Renal cortical epithelial cell (primary cell): Measurements from ENCODE around the gene AP3B2. TPM values are rescaled to one million over a fixed set of nuclear protein-coding genes. Genes with fewer than 3 reads are reported as not detected.

Experiments used
- DNase-seq: peaks from one replicate; pipeline ENCODE4 v3.0.0-alpha.2; 2011; ENCODE audit warnings: low read depth
- total RNA-seq: library from RNA; depleted of rRNA; stranded (reverse); fragments of >200 nt; gene quantifications from 2 replicates; pipeline ENCODE4 v1.2.3, GENCODE V29; 2014

AP3B2 gene
- total RNA-seq, 1 donor from 2014 or later: 1.5 TPM

DNA sequence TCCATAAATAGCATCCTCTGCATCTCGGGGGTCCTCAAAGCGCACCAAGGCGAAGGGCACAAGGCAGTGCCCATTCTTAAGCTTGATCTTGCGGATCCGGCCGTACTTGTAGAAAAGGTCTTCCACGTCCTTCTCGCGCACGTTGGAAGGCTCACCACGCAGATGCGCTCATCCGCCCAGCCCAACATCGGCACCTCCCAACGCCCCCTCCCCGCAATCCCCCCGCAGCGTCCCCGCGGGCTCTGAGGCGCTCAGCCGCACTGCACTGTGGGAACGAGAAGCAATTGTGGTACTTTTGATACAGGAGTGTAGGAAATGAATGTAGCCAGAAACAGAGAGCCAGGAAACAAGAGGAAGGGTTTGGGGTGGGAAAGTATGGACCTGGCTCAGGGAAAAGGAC, 17.5 kb downstream of the AP3B2 start:
- no peak for DNase-seq

DNA sequence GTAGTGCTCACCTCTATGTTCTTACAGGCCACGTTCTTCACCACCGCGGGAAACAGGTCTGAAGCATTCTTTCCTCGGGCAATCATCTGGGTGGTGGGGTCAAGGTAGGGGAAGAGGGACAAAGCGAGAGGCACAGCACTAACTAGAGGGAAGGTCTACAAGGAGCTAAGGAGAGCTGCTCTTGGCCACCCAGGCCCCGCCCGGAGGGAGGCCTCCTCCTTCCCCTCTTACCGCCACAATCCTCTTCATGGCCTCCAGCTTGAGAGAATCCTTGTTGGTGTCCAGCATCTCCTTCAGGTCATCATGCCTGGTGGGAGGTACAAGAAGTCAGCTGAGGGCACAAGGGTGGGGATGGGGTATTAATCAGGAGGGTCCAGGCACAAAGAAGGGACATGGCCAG, 20.5 kb downstream of the AP3B2 start:
- DNase-seq: no peak

DNA sequence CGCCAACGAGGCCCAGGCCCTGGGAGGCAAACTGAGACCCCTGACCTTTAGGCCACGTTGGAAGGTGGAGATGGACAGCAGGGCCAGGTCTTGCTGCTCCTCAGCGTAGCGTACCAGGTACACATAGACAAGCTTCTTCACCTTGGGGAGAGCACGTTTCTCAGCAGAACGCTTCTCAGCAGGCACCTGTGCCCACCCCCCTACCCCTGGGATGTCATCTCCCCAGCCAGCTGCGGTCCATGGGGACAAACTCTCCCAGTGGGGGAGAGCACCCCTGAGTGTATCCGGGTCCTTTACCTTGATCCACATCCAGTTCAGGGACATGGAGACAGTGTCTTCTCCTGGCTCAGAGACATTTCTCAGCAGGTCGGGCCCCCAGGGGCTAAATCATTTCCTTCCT, 21.0 kb downstream of the AP3B2 start:
- DNase-seq: no peak

DNA sequence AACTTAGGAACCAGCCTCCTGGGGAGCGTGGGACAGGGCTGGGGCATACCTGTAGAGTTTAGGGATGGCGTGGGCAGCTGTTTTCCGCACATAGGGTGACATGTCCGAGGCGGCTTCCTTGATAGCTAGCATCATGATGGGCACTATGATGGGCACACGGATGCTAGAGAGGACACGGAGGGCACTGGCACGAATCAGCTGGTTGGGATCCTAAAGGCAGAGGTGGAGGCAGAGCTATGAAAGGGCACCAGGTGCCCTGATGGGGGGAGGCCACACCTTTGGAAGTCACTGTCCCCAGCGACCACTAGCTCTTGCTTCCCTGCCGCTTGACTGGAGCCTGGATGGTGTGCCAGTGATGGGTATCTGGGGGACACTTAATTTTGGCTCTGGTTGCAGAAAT, 28.3 kb downstream of the AP3B2 start:
- DNase-seq: no peak

DNA sequence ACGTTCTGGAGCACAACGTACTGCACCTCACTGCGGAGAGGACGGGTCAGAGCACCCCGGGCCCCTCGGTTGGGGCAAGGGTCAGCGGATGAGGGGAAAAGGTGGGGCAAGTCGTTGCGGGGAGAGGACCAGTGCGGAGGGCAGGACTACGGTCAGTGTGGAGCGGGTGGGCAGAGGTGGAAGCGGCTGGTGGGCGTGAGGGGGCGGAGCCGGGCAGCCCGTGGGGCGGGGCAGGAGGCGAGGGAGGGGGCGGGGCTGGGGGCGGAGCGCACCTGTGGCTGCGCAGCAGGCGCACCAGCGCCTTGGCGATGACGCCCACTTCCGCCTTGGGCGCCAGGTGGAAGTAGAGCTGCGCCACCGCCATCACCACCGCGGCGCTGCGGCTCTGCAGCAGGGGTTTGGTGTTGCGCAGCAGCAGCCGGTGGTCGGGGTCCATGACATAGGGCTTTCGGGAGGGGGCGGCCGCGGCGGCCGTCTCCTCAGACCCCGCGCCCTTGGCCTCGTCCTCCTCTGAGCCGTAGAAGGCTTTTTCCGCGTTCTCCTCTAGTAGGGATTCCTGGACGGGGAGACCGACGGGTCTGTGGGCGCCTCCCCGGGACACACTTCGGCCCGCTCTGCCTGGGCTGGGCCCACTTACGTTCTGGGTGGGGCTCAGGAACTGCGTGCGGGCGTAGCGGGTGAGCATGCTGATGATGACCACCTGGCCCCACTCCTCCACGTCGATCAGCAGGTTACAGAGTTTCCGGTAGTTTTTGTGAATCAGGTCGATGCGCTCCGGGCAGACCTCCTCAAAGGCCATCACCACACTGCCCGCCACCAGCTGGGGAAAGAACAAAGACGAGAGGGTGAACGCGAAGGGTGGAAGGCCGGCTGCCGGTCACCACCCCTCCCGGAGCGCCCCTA, 29.2 kb downstream of the AP3B2 start:
- peak; percentile 4 for DNase-seq

DNA sequence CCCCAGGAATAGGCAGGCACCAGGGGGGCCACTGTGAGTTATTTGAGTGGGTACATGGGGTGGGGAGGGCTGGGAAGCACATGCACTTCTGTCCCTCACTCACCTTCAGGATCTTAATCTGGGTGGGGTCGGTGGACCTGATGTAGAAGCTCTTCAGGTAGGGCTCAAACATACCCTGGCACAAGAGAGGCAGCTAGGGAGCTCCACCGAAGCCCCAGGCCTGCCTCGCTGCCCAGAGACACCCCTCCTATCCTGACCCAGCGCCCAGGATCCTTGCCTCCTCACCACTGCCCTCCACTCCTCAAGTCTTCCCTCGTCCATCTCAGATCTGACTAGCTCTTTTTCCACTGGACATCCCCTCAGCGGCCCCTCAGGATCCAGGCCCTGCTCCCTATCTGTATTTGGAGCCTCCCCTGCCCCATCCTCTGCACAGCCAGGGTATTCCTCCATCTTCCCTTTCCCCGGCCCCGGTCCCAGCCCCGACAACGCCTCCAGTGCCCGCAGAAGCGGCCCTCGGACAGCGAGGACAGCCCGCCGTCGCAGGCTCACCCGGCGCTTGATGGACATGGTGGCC, 30.0 kb downstream of the AP3B2 start:
- DNase-seq: no peak

DNA sequence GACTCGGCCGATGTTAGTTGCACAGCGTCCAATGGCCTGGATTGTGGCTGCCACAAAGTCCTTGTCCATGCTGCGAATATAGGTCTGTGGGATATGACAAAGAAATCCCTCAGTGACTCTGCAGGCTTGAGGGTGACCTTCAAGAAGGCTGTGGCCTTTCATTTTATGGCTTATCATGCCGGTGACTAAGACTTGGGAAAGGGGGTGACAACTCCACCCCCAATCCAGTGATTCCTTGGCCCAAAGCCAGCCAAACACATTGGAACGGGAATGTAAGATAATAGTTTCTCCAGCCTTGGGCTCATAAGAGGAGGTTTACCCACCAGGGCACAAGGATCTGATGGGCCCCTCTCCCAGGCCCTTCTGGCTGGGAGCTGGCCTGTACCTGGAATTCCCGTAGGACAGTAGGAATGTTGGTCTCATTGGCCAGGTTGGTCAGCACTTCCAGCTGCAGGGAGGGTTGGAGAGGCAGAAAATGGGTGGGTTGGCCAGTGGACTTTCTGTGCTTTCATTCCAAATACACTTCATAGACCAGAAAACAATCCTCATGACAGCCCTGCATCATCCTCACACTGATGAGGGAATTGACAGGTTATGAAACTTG, 31.9 kb downstream of the AP3B2 start:
- no peak for DNase-seq

DNA sequence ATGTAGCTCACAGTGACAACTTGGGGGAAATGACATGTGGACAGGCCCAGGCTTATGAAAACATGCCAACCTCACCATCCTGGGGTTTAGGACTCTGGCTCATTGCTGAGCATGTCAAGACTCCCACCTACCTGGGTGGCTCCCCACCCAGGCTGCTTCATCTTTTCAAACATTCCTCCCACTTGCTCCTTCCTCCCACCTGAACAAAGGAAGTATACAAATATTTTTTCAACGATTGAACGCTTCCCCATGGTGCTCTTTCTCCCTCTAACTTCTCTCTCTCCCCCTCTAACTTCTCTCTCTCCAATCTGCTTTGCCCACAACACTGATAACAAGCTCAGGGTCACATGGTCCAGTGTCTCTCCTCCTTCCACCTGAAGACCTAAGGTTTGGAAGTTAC, 34.8 kb downstream of the AP3B2 start:
- DNase-seq: no peak

DNA sequence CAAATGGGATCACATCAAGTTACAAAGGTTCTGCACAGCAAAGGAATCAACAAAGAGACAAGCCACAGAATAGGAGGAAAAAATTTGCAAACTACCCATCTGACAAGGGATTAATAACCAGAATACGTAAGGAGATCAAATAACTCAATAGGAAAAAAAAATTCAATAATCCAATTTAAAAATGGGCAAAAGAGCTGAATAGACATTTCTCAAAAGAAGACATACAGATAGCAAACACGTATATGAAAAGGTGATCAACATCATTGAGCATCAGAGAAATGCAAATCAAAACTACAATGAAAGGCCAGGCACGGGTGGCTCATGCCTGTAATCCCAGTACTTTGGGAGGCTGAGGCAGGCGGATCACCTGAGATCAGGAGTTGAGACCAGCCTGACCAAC, 39.0 kb downstream of the AP3B2 start:
- DNase-seq: no peak

DNA sequence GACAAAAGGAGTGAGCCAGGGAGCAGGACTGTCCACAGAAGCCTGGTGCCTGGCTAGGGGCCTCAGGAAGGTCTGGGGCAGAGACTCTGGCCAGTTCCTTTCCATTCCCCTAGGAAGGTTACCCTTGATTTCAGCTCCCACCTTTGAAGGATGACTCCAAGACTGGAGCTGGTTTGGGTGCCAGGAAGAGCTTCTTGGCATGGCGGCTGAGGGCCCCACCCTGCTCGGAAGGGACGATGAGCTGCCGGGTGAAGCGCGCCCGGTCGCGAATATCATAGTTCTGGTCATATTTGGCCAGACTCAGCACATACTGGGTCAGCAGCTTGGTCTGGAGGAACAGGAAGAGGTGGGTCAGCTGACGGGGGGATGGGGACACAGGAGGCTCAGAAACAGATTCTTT, 43.1 kb downstream of the AP3B2 start:
- DNase-seq: no peak

DNA sequence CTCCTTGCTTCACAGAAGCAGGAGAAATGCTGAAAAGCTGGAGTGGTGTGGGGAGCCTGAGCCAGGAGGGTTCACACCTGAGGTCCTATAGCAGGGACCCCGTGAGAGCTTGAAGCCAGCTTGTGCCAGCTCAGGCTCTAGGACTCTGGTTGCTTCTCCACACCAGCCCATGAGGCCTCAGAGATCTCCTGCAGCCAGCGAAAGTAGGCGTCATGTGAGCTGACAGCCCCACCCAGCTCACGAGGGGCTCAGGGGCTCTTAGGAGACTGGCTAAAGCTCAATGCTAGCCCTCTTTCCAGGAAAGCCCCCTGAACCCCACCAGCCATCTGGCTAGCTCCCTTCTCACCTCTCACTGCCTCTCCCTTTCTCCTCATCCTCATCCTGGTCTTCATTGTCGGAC, 45.7 kb downstream of the AP3B2 start:
- no peak for DNase-seq

DNA sequence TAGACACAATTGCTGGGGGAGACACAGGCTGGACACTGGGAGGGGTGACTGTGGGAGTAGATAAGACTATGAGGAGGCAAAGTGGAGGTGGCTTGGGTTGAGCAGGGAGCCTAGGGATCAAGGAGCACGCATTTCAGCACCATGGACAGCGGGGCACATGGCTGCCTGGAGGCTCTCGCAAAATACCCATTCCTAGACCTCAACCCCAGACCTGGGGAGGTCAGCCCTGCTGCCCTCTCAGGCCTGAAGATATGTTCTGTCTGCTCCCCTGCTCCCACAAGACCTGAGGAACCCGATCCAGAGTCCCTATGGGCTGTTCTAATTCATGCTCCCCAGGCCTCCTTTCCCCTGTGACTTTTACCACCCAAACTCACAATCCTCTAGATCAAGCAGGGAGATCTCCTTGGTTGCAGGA, 46.5 kb downstream of the AP3B2 start:
- DNase-seq: peak; percentile 23

DNA sequence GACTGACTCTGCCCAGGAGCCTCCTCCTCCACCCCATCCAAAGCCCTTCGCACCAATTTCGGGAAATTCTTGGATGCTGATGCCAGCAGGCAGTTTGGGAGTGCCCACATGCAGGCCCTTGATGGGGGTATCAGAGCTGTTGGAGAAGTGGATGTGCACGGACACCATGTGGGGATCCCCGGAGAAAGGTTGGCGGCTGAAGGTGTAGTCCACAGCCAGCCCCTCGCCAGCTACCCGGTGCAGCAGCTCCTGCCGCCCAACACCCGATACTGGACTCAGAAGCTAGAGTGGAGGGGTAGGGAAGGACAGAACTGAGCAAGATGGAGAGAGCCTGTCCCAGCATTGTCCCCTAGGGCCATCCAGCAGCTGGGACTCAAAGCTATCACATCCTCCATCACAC, 47.0 kb downstream of the AP3B2 start:
- DNase-seq: no peak

DNA sequence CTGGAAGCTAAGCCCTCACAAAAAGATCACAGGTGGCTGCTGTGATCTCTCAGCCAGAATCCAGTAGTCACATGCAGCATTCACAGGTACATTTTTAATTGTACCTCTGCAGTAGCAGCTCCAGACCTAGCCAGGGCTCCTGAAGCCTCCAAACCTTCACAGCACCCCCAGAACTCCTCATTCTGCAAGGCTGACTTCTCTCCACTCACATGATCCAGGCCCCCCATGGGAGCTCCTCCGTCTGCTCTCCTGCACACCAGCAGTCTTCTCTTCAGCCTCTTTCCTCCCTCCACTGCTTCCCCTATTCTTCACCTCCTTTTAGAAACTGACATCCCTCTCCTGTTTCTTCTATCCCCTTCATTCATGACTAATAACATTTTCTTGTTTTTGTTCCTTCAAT, 49.3 kb downstream of the AP3B2 start:
- DNase-seq: no peak

DNA sequence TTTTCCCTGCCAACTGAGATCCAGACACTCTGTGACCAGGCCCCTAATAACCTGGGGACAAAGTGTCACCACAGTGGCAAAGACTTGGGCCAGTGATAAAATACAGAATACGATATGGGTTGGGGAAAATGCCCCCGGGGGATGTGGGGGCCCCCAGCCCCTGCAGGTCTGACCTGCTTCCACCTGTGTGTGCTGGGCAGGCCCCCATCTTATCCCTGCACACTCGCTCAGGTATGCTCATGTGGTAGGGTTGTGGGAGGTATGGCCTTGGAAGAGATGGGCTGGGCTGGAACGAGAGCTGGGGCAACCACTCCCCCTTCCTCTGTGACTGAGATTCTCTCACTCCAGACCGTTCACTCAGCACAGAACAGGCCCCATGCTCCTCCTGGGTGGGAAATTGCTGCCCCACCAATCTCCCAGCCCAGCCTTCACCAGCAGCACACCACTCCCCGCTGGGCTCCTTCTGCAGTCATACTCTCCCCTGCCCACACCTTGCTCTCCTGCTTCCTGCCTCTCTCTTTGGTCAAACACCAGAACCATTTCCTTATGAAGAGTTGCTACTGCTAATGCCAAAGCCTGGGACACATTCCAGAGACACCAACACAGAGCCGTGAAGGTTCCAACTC, 52.9 kb downstream of the AP3B2 start:
- DNase-seq: no peak

DNA sequence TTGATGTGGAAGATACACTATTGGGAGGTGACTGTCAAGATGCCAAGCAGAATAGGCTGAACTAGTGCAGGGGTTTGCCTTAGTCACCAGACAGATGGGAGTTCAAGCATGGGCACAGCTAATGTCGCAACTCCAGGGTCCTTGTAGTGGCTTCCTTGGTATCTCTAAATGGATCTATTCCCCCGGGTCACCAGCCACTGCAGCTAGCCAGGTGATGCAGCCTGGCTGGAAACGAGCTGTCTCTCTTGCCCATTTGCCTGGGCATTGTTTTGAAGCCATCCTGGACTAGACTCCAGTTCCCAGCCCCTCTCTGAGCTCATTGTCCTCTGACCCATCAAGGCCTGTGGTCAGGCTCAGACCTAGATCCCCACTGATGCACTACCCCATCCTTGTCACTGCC, 54.1 kb downstream of the AP3B2 start:
- no peak for DNase-seq

DNA sequence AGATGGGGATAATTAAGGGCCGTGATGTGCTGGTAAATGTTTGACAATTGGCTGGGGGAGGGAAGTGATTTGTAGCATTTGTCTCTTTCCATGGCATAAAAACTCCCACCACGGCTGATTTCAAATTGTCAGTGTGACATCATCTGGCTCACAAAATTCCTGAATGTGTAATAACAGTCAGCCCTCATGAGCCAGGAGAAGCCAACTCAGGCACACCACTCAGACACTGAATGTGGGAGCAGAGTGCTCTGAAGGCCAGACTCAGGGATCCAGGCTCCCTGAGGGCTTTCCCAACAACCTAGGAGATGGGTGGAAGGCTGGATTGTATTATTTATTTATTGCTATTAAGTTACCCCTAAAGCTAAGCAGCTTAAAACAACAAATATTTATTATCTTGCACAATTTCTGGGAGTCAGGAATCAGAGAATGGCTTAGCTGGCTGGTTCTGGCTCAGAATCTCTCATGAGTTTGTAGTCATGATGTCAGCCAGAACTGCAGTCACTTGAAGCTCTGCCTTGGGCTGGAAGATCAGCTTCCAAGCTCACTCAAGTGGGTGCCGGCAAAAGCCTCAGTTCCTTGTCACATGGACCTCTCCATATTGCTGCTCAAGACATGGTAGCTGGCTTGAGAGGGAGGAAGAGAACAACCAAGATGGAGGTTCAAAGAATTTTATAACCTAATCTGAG, 56.0 kb downstream of the AP3B2 start:
- no peak for DNase-seq

DNA sequence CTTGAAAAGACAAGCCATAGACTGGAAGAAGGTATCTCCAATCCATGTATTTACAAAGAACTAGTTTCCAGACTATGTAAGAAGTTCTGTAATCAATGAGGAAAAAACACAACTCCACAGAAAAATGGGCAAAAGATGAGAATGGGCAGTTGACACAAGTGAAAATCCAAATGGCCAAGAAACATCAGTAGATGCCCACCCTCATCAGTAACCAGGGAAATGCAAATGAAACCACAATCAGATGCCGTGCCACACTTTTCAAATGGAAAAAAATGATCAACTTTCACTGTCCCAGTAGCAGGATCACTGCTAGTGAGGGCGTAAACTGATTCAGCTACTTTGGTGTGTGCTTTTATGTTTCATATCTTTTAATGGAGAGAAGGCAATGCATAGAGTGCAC, 58.0 kb downstream of the AP3B2 start:
- DNase-seq: no peak

DNA sequence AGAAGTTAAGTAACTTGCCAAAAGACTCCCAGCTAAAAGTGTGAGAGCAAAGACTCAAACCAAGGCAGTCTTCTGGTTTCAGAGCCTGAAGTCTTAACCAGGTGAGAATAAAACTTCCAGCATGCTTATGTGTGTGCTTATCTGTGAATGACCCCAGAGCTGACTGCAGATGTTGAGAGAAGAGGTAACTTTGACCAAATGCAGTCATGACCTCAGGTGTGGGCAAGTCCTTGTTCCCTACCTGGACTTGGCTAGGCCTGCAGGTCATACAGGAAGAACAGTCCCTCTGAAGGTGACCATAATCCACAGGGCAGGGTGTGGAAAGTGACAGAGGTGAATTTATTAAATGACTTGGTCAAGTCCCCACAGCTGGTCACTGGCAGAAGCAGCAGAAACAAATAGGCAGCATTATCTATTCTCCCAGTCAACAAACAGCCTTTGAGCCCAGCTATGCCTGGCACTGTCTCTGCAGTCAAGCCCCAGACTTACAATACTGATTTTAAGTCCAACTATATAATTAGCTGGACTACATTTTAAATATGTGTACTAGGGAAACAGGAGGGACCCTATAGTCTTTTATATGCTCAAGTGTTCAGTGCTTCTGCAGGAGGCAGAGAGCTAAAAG, 59.5 kb downstream of the AP3B2 start:
- DNase-seq: no peak

DNA sequence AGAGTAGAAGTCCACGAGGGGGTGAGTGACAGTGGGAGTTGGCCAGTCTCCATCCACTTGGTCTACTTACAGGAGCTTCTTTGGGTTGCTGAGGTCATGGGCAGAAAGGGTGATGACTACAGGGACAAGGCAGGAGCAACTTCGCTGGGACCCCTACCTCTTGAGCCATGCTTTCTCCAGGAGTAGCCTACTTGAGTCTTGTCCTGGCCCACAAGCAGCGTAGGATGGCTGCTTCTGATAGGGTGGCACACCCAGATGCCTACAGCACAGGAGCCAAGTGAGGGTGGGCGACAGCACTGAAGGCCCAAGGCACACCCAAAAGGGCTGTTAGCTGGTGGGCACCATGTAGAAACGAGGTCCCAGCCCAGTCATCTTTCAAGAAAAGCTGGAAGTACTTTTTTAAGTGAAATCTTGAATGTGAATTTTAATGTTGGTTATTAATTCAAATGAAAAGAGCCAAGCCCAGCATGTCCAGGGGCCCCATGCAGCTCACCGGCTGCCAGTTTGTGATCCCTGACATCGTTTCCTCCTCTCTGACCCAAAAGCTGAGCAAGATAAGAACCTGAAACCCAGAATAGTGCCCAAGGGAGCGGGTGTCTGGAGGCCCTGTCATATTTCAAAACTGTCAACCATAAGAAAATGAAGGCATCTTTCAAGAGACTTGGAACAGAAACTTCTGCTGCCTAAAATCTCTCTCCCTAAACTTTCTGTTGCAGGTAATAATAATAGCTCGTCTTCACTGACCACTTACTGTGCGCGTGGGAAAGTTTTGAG, 60.3 kb downstream of the AP3B2 start:
- DNase-seq: no peak
